ENCODE data around the gene TADA2A. TPM values are rescaled to one million over a fixed set of nuclear protein-coding genes. Genes with fewer than 3 reads are reported as not detected.

Gene TADA2A
- total RNA-seq, 2 donors from 2014 or later, result 26.9 to 31.6 TPM

GRCh38 chr17:37392024-37392590 lies 14.6 kb upstream of the TADA2A start:
- H3K27ac ChIP-seq (ENCODE audit: low read depth, low read length), result no peak overlapping the region
- no peak overlapping the region for H3K9ac ChIP-seq (ENCODE audit: extremely low read depth, low read length, poor library complexity, severe bottlenecking)
- H3K27me3 ChIP-seq (ENCODE audit: control insufficient read depth, insufficient read depth, low read length, poor library complexity, severe bottlenecking), result no peaks in the 10 kb centered on the region
- H3K4me1 Mint-ChIP-seq, result peaks cover 5% of the 10 kb centered on the region
- no peaks in the 10 kb centered on the region for H3K9me3 ChIP-seq (ENCODE audit: control insufficient read depth, low read length)
- no peaks in the 10 kb centered on the region for H3K36me3 ChIP-seq (ENCODE audit: control insufficient read depth, insufficient read depth, low read length)
- peaks cover 3% of the 10 kb centered on the region for H3K4me1 ChIP-seq (ENCODE audit: control insufficient read depth, insufficient read depth, low read length)
- H3K9me3 Mint-ChIP-seq, result no peaks in the 10 kb centered on the region
- no peaks in the 10 kb centered on the region for H3K27me3 Mint-ChIP-seq (ENCODE audit: insufficient read depth)
- WGBS, 2 experiments (ENCODE audit: insufficient coverage in 1 of 2, insufficient read length in 1 of 2), result 92 to 100% methylated on average over 2 to 3 of the region's 3 CpGs
- H3K36me3 Mint-ChIP-seq (ENCODE audit: low read depth), result no peaks in the 10 kb centered on the region
- H3K4me3 ChIP-seq (ENCODE audit: low read length), result no peak overlapping the region
- H3K4me3 Mint-ChIP-seq, result no peak overlapping the region
- DNase-seq, result no peak
- no peak overlapping the region for H3K27ac Mint-ChIP-seq
- TF ChIP-seq, protein P1, sequence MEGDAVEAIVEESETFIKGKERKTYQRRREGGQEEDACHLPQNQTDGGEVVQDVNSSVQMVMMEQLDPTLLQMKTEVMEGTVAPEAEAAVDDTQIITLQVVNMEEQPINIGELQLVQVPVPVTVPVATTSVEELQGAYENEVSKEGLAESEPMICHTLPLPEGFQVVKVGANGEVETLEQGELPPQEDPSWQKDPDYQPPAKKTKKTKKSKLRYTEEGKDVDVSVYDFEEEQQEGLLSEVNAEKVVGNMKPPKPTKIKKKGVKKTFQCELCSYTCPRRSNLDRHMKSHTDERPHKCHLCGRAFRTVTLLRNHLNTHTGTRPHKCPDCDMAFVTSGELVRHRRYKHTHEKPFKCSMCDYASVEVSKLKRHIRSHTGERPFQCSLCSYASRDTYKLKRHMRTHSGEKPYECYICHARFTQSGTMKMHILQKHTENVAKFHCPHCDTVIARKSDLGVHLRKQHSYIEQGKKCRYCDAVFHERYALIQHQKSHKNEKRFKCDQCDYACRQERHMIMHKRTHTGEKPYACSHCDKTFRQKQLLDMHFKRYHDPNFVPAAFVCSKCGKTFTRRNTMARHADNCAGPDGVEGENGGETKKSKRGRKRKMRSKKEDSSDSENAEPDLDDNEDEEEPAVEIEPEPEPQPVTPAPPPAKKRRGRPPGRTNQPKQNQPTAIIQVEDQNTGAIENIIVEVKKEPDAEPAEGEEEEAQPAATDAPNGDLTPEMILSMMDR (conservative IDR thresholded peaks at IDR 0.05), result no peak

- TF ChIP-seq, protein P1 (conservative IDR thresholded peaks at IDR 0.05), result no peak
- no peaks in the 10 kb centered on the region for H3K9me3 ChIP-seq (ENCODE audit: control insufficient read depth, low read length)
- peaks cover 3% of the 10 kb centered on the region for H3K4me1 ChIP-seq (ENCODE audit: control insufficient read depth, insufficient read depth, low read length)
- H3K36me3 Mint-ChIP-seq (ENCODE audit: low read depth), result no peaks in the 10 kb centered on the region
- no peak overlapping the region for H3K4me3 Mint-ChIP-seq
- no peaks in the 10 kb centered on the region for H3K9me3 Mint-ChIP-seq
- H3K36me3 ChIP-seq (ENCODE audit: control insufficient read depth, insufficient read depth, low read length), result no peaks in the 10 kb centered on the region
- no peaks in the 10 kb centered on the region for H3K27me3 ChIP-seq (ENCODE audit: control insufficient read depth, insufficient read depth, low read length, poor library complexity, severe bottlenecking)
- H3K9ac ChIP-seq (ENCODE audit: extremely low read depth, low read length, poor library complexity, severe bottlenecking), result no peak overlapping the region
- no peak overlapping the region for H3K27ac Mint-ChIP-seq
- no peaks in the 10 kb centered on the region for H3K27me3 Mint-ChIP-seq (ENCODE audit: insufficient read depth)
- H3K4me3 ChIP-seq (ENCODE audit: low read length), result no peak overlapping the region
- H3K27ac ChIP-seq (ENCODE audit: low read depth, low read length), result no peak overlapping the region
- no peak for DNase-seq
- H3K4me1 Mint-ChIP-seq, result peaks cover 5% of the 10 kb centered on the region
- 94% methylated on average over 5 to 7 of the region's 7 CpGs for WGBS, 2 experiments (ENCODE audit: insufficient coverage in 1 of 2, insufficient read length in 1 of 2)
These were observed 13.3 kb upstream of the TADA2A start for GRCh38 chr17:37393352-37393751.

- no peaks in the 10 kb centered on the region for H3K4me1 ChIP-seq (ENCODE audit: control insufficient read depth, insufficient read depth, low read length)
- DNase-seq, result no peak
- Mint-ChIP-seq H3K4me1 (no peaks in the 10 kb centered on the region), H3K4me3 (no peak overlapping the region), H3K27ac (no peak overlapping the region), H3K27me3 (ENCODE audit: insufficient read depth) (no peaks in the 10 kb centered on the region), H3K9me3 (no peaks in the 10 kb centered on the region), H3K36me3 (ENCODE audit: low read depth) (peaks cover 3% of the 10 kb centered on the region)
- no peak overlapping the region for H3K9ac ChIP-seq (ENCODE audit: extremely low read depth, low read length, poor library complexity, severe bottlenecking)
- 93 to 98% methylated on average over 5 of the region's 5 CpGs for WGBS, 2 experiments (ENCODE audit: insufficient coverage in 1 of 2, insufficient read length in 1 of 2)
- H3K27ac ChIP-seq (ENCODE audit: low read depth, low read length), result no peak overlapping the region
- no peaks in the 10 kb centered on the region for H3K36me3 ChIP-seq (ENCODE audit: control insufficient read depth, insufficient read depth, low read length)
- no peaks in the 10 kb centered on the region for H3K9me3 ChIP-seq (ENCODE audit: control insufficient read depth, low read length)
- H3K4me3 ChIP-seq (ENCODE audit: low read length), result no peak overlapping the region
- TF ChIP-seq, protein P1 (conservative IDR thresholded peaks at IDR 0.05), result no peak
- no peaks in the 10 kb centered on the region for H3K27me3 ChIP-seq (ENCODE audit: control insufficient read depth, insufficient read depth, low read length, poor library complexity, severe bottlenecking)
These were observed 7.4 kb upstream of the TADA2A start for GRCh38 chr17:37399265-37399803.
